Brain microvascular endothelial cell (primary cell): ENCODE results near the gene REPIN1.

ENCODE experiments used
- DNase-seq: peaks from one replicate; pipeline ENCODE4 v3.0.0-alpha.2; 2020
- H3K27ac ChIP-seq: fragments of 250-450 bp; sonication (Bioruptor Pico); 2 replicates; pipeline ENCODE4 v1.5.1; 2020; ENCODE audit warnings: mild to moderate bottlenecking, moderate library complexity
- H3K27me3 ChIP-seq: fragments of 250-450 bp; sonication (Bioruptor Pico); replicated peaks from 2 replicates; pipeline ENCODE4 v1.5.1; 2020; ENCODE audit warnings: mild to moderate bottlenecking
- H3K36me3 ChIP-seq: fragments of 250-450 bp; sonication (Bioruptor Pico); replicated peaks from 2 replicates; pipeline ENCODE4 v1.5.1; 2020; ENCODE audit warnings: mild to moderate bottlenecking
- H3K4me3 ChIP-seq: 2 replicates; pipeline ENCODE4 v1.5.1; 2011; ENCODE audit warnings: low read depth, mild to moderate bottlenecking, control low read depth, low read length, moderate library complexity
- in situ Hi-C: cut with HindIII; loops from 2 replicates; pipeline ENCODE4 v1.10.0; 2017; ENCODE audit warnings: low sequenced_read_pairs, low pct_ligation_motif_present
- TF ChIP-seq, protein P1 (sequence below): IDR thresholded peaks from 2 replicates; pipeline ENCODE4 v1.5.1; 2011; ENCODE audit warnings: low read depth, mild to moderate bottlenecking, moderate library complexity, low read length, control low read depth, inconsistent platforms; ENCODE audit errors: missing control alignments

REPIN1 gene

DNA sequence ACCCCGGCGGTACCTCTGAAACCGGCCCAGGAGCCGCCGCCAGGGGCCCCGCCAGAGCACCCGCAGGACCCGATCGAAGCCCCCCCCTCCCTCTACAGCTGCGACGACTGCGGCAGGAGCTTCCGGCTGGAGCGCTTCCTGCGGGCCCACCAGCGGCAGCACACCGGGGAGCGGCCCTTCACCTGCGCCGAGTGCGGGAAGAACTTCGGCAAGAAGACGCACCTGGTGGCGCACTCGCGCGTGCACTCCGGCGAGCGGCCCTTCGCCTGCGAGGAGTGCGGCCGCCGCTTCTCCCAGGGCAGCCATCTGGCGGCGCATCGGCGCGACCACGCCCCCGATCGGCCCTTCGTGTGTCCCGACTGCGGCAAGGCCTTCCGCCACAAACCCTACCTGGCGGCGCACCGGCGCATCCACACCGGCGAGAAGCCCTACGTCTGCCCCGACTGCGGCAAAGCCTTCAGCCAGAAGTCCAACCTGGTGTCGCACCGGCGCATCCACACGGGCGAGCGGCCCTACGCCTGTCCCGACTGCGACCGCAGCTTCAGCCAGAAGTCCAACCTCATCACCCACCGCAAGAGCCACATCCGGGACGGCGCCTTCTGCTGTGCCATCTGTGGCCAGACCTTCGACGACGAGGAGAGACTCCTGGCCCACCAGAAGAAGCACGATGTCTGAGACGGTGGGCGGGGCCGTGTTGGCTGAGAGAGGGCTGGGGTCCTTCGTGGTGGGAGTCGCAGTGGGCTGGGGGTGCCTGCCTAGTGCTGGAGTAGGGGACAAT is 3.8 kb downstream of the REPIN1 start:
- in situ Hi-C loops: no loop called here
- TF ChIP-seq, protein P1, sequence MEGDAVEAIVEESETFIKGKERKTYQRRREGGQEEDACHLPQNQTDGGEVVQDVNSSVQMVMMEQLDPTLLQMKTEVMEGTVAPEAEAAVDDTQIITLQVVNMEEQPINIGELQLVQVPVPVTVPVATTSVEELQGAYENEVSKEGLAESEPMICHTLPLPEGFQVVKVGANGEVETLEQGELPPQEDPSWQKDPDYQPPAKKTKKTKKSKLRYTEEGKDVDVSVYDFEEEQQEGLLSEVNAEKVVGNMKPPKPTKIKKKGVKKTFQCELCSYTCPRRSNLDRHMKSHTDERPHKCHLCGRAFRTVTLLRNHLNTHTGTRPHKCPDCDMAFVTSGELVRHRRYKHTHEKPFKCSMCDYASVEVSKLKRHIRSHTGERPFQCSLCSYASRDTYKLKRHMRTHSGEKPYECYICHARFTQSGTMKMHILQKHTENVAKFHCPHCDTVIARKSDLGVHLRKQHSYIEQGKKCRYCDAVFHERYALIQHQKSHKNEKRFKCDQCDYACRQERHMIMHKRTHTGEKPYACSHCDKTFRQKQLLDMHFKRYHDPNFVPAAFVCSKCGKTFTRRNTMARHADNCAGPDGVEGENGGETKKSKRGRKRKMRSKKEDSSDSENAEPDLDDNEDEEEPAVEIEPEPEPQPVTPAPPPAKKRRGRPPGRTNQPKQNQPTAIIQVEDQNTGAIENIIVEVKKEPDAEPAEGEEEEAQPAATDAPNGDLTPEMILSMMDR: no peak

DNA sequence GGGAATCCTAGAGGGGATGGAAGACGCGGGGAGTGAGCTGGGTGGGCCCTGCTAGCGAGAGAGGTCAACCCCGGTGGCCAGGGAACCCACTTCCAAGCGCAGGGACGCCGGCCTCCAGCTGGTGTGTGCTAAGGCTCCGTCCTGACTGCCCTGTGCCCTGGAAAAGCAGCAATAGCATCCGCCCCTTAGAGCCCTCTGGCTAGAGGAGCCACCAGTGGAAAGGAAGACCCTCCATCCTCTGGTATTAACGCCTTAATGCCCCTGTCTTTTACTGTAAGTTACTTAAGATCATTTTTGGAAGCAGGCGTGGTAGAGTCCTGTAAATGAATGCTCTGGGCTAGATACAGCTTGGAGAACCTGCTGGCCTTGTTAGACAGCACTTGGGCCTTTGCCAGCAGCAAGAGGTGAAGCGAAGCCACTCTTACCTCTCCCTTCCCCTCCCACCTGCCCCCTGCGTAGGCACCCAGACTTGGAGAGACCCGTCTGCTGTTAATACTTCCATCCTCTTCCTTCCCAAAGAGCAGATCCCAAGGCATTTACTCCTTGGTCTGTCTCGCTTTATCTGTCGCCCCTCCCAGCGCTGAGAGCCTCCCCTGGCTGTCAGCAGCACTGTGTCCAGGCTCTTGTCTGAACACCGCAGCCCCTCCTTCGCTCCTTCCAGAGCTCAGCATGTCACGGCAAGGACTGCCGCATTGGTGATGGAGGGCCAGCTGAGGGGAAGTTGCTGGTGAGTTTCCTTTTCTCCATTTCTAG is 4.6 kb downstream of the REPIN1 start:
- Histone ChIP-seq H3K4me3 (no peak overlapping the region), H3K27ac (no peak overlapping the region), H3K27me3 (no peaks in the 10 kb centered on the region), H3K36me3 (peaks cover 30% of the 10 kb centered on the region)
- TF ChIP-seq, protein P1: no peak
- no peak for DNase-seq
- in situ Hi-C loops: no loop called here

More for the DNA sequence above, 3.8 kb downstream of the REPIN1 start:
- H3K27ac ChIP-seq: no peak overlapping the region
- no peak overlapping the region for H3K4me3 ChIP-seq
- H3K27me3 ChIP-seq: no peaks in the 10 kb centered on the region
- H3K36me3 ChIP-seq: peaks cover 30% of the 10 kb centered on the region
- DNase-seq: no peak

DNA sequence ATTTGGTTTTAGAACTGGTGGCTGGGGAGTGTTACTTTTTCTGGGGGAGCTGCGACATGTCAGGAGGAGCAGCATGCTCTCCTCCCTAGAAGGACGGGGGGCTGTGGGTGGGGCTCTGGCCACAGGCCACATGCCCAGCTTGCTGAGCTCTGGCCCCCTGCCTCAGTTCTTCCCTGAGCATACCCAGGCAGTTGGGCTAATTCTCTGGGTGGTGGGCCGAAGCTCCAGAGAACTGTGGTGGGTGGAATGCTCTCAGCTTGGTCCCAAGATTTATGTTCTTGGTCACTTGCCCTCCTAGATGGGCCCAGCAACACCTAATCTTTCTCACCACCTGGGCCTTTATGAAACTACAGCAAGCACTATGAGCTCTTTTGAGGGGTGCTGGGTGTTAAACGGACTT is 5.4 kb downstream of the REPIN1 start:
- in situ Hi-C loops: no loop called here

DNA sequence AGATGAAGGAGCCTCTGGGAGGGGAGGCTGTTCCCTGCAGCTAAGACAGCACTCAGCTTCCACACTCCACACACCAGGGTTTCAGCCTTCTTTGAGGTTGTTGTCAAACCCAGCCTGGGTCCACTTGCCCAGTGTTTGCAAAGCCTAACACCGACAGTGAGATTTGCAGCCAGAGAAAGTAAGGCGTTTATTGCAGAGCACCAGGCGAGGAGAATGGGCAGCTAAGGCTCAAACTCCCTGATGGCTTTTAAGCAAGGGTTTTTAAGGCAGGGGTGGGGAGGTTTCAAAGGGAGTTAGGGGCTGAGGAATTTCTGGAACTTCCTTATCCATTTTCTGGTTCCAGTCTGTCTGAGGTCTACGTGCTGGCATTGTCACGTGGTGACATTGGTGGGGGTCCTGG is 5.8 kb downstream of the REPIN1 start:
- in situ Hi-C loops: no loop called here
- no peak overlapping the region for H3K27ac ChIP-seq
- peaks cover 30% of the 10 kb centered on the region for H3K36me3 ChIP-seq
- no peak overlapping the region for H3K4me3 ChIP-seq
- no peak for DNase-seq
- H3K27me3 ChIP-seq: no peaks in the 10 kb centered on the region
- TF ChIP-seq, protein P1: no peak

More for the DNA sequence above, 5.4 kb downstream of the REPIN1 start:
- TF ChIP-seq, protein P1: no peak
- Histone ChIP-seq H3K4me3 (no peak overlapping the region), H3K36me3 (peaks cover 30% of the 10 kb centered on the region), H3K27ac (no peak overlapping the region), H3K27me3 (no peaks in the 10 kb centered on the region)
- DNase-seq: no peak

DNA sequence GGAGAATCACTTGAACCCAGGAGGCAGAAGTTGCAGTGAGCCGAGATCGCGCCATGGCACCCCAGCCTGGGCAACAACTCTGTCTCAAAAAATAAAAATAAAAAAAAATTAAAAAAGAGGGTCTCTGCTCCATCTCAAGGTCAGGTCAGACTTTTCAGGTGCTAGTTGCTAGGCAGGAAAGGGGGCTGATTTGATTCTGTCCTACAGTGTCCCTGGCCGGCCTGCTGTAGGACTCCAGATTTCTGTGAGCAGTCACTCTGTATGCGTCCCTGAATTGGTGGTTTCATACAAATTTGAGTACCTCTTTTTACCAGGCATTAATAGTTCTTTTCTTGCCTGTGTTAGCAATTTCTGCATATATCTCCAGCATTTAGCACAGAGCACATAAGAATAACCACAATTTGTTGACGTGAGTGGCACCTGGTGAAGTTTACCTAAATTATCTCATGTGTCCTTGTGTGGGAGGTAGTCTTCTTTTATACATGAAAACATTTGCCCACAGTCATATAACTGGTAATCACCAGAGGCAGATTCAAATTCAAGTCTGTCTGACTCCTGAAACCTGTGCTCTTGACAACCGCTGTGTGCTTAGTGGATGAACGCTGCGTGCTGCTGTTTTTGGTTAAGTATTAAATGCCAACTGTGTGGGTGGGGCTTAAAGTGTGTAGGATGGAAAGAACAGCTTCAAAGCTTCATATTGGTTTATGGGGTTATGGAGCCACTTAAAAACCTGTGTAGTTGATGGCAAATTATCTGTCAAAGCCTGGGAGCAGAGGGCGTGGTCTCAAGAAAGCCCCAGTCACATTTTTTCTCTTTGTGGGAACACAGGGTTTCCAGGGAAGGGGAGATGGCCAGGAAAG is 7.3 kb downstream of the REPIN1 start:
- no peaks in the 10 kb centered on the region for H3K27me3 ChIP-seq
- no peak overlapping the region for H3K4me3 ChIP-seq
- peaks cover 30% of the 10 kb centered on the region for H3K36me3 ChIP-seq
- no peak for DNase-seq
- in situ Hi-C loops: no loop called here
- TF ChIP-seq, protein P1: no peak
- no peak overlapping the region for H3K27ac ChIP-seq
